Measurements from ENCODE around the gene HS2ST1.

GRCh38 chr1:86992861-86993260 lies 78.4 kb downstream of the HS2ST1 start:
- no peak for TF ChIP-seq CTCF (conservative IDR thresholded peaks at IDR 0.05; ENCODE audit: low read depth, low read length)
- no peak for TF ChIP-seq EZH2 (IDR thresholded peaks at IDR 0.05; ENCODE audit: borderline replicate concordance, low read depth, low read length, poor library complexity, severe bottlenecking)

All from A673 (cell line).